Activated CD4-positive, alpha-beta T cell treated with anti-CD3 and anti-CD28 coated beads for 24 hours (primary cell): ENCODE results near the gene MEP1A.

Experiments used
- DNase-seq, 2 donors: peaks; one replicate each; pipeline ENCODE4 v3.0.0-alpha.2; 2020; ENCODE audit warnings: low read depth in 2 of 2

The MEP1A gene

GRCh38 chr6:46776070-46776712 is 17.0 kb upstream of the MEP1A start:
- DNase-seq = no peak

GRCh38 chr6:46777476-46778346 is 15.5 kb upstream of the MEP1A start:
- DNase-seq = no peak

- peak; percentile 4 to 11 for DNase-seq
These were observed 11.5 kb upstream of the MEP1A start for GRCh38 chr6:46781478-46782378.

GRCh38 chr6:46784535-46784934 is 8.7 kb upstream of the MEP1A start:
- DNase-seq = no peak

- DNase-seq = no peak
These were observed 5.2 kb upstream of the MEP1A start for GRCh38 chr6:46787871-46788540.

GRCh38 chr6:46788791-46789190 is 4.4 kb upstream of the MEP1A start:
- no peak for DNase-seq

GRCh38 chr6:46789434-46790354 is 3.5 kb upstream of the MEP1A start:
- no peak for DNase-seq

GRCh38 chr6:46790355-46790874 is 2.8 kb upstream of the MEP1A start:
- no peak for DNase-seq

GRCh38 chr6:46792635-46793034 is 554 bp upstream of the MEP1A start:
- DNase-seq = no peak

- DNase-seq = no peak
These were observed 879 bp downstream of the MEP1A start for GRCh38 chr6:46794068-46794467.

GRCh38 chr6:46795816-46796215 is 2.6 kb downstream of the MEP1A start:
- no peak for DNase-seq

- no peak for DNase-seq
These were observed 3.8 kb downstream of the MEP1A start for GRCh38 chr6:46796848-46797580.

- DNase-seq = no peak
These were observed 6.5 kb downstream of the MEP1A start for GRCh38 chr6:46799657-46800056.

- DNase-seq = no peak
These were observed 15.6 kb downstream of the MEP1A start for GRCh38 chr6:46808806-46809205.

GRCh38 chr6:46815130-46815529 is 21.9 kb downstream of the MEP1A start:
- no peak for DNase-seq

GRCh38 chr6:46816626-46817025 is 23.4 kb downstream of the MEP1A start:
- DNase-seq = no peak

GRCh38 chr6:46819561-46819960 is 26.4 kb downstream of the MEP1A start:
- DNase-seq = no peak

GRCh38 chr6:46821458-46821881 is 28.3 kb downstream of the MEP1A start:
- no peak for DNase-seq

GRCh38 chr6:46828939-46829338 is 35.8 kb downstream of the MEP1A start:
- no peak for DNase-seq

GRCh38 chr6:46832816-46833215 is 39.6 kb downstream of the MEP1A start:
- no peak for DNase-seq
